ENCODE measurements around the gene NBPF12.
"Not testable (repeated sequence)": the region's sequence is repeated elsewhere in the genome, so short reads cannot be mapped to it uniquely, and the experiment has no call there.

NBPF12 gene

DNA sequence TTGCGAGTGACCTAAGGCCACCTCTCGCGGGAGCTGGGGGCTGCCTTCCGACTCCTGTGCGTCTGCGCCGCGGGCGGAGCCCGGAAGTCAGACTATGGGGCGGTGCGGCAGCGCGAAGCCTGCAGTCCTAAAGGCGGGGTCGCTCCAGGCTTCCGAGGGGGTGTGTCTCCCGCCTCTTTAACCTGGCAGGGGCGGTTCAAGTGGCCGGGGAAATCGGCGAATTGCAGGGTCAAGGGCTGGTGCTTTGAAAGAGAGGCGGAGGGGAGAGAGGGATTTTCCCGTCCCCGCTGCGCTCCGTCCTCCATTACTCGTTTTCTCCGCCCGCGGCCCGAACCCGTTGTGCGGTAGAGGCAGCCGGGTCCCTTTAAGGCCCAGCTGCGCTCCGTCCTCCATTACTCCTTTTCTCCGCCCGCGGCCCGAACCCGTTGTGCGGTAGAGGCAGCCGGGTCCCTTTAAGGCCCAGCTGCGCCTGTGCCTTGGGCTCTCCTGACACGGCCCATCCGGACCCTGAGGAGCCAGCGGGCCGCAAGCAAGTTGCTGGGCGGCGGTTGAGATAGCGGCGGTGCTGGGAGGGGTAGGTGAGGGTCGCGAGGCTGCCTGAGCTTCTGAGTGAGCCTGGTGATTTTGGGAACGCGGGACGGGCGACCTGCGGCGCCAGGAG is at the start of gene NBPF12:
NBPF12 (plus strand) TSS at position 83 of the 661 bp plus-strand sequence. CDS start 21,820 bp downstream, outside the sequence.
- not testable (repeated sequence) for H3K79me2 ChIP-seq; H3K9me3 ChIP-seq (ENCODE audit: control insufficient read depth, low read length); H3K9ac ChIP-seq; H3K36me3 ChIP-seq (ENCODE audit: control insufficient read depth, insufficient read depth, low read length); H3K27me3 ChIP-seq (ENCODE audit: control insufficient read depth, insufficient read depth, low read length); H3K4me1 ChIP-seq
- peak within 1 kb of the TSS; percentile 75 for H3K27ac ChIP-seq
- peak within 1 kb of the TSS; percentile 63 for H3K4me3 ChIP-seq (ENCODE audit: low read depth, low read length)
- H3K4me2 ChIP-seq (ENCODE audit: low read length): peak within 1 kb of the TSS; percentile 51
- H2AFZ ChIP-seq: peak within 1 kb of the TSS; percentile 71

- H3K4me2 ChIP-seq (ENCODE audit: low read length); H3K27ac ChIP-seq; H3K4me3 ChIP-seq (ENCODE audit: low read depth, low read length); H3K4me1 ChIP-seq; H3K9me3 ChIP-seq (ENCODE audit: control insufficient read depth, low read length); H2AFZ ChIP-seq; H3K27me3 ChIP-seq (ENCODE audit: control insufficient read depth, insufficient read depth, low read length); H3K36me3 ChIP-seq (ENCODE audit: control insufficient read depth, insufficient read depth, low read length); H3K9ac ChIP-seq; H3K79me2 ChIP-seq: not testable (repeated sequence)
Observed at GRCh38 chr1:146891355-146891754, 46.8 kb upstream of the NBPF12 start.

DNA sequence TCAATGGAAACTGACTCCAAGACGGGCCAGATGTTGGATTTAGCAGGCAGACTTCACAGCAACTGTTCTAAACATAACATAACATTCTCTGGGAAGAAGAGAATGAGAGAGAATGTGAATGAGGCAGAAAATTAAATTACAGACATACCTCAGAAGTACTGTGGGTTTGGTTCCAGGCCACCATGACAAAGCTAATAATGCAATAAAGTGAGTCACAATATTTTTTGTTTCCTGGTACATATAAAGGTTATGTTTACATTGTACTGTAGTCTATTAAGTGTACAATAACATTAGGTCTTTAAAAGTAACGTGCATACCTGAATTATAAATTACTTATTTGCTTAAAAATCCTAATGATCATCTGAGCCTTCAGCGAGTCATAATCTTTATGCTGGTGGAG is 45.8 kb upstream of the NBPF12 start:
- not testable (repeated sequence) for H2AFZ ChIP-seq; H3K4me1 ChIP-seq; H3K27ac ChIP-seq; H3K4me3 ChIP-seq (ENCODE audit: low read depth, low read length); H3K27me3 ChIP-seq (ENCODE audit: control insufficient read depth, insufficient read depth, low read length); H3K79me2 ChIP-seq; H3K9me3 ChIP-seq (ENCODE audit: control insufficient read depth, low read length); H3K36me3 ChIP-seq (ENCODE audit: control insufficient read depth, insufficient read depth, low read length); H3K9ac ChIP-seq; H3K4me2 ChIP-seq (ENCODE audit: low read length)

DNA sequence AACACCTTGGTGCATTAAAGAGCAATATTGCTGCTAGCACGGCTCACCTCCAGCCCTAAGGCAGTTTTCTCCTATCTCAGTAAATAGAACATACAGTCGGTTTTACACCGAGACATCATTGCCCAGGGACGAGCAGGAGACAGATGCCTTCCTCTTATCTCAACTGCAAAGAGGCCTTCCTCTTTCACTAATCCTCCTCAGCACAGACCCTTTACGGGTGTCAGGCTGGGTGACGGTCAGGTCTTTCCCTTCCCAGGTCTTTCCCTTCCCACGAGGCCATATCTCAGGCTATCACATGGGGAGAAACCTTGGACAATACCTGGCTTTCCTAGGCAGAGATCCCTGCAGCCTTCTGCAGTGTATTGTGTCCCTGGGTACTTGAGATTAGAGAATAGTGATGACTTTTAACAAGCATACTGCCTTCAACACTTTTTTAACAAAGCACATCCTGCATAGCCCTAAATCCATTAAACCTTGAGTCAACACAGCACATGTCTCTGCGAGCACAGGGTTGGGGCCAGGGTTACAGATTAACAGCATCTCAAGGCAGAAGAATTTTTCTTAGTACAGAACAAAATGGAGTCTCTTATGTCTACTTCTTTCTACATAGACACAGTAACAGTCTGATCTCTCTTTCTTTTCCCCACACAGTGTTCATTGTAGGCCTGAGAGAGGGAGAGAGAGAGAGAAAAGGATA is 30.4 kb upstream of the NBPF12 start:
- H3K36me3 ChIP-seq (ENCODE audit: control insufficient read depth, insufficient read depth, low read length); H3K9me3 ChIP-seq (ENCODE audit: control insufficient read depth, low read length); H3K27ac ChIP-seq; H2AFZ ChIP-seq; H3K4me2 ChIP-seq (ENCODE audit: low read length); H3K4me1 ChIP-seq; H3K9ac ChIP-seq; H3K4me3 ChIP-seq (ENCODE audit: low read depth, low read length); H3K27me3 ChIP-seq (ENCODE audit: control insufficient read depth, insufficient read depth, low read length); H3K79me2 ChIP-seq: not testable (repeated sequence)

DNA sequence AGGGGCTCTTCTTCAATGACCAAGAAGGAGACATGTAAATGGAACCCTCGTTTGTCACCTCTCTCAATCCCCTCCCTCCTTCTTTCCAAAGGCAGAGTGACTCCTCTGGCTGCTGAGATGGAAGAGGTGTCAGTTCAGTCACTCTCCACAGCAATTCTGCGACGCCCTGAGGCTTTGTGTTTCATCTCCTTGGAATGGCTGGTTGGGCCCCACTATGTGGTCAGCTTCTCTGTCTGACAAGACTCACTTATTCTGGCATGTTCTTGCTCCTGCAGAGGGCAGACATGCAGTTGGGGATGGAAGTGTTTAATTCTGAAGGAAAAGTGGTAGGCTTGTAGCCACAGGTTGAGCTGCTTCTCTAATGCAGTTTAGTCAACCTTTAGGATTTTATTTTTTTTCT is 25.1 kb upstream of the NBPF12 start:
- H3K27ac ChIP-seq; H3K4me2 ChIP-seq (ENCODE audit: low read length); H3K27me3 ChIP-seq (ENCODE audit: control insufficient read depth, insufficient read depth, low read length); H3K79me2 ChIP-seq; H3K9me3 ChIP-seq (ENCODE audit: control insufficient read depth, low read length); H2AFZ ChIP-seq; H3K36me3 ChIP-seq (ENCODE audit: control insufficient read depth, insufficient read depth, low read length); H3K4me3 ChIP-seq (ENCODE audit: low read depth, low read length); H3K9ac ChIP-seq; H3K4me1 ChIP-seq: not testable (repeated sequence)

GRCh38 chr1:146920811-146921210 is 17.3 kb upstream of the NBPF12 start:
- H3K4me2 ChIP-seq (ENCODE audit: low read length); H3K36me3 ChIP-seq (ENCODE audit: control insufficient read depth, insufficient read depth, low read length); H3K79me2 ChIP-seq; H2AFZ ChIP-seq; H3K27me3 ChIP-seq (ENCODE audit: control insufficient read depth, insufficient read depth, low read length); H3K4me3 ChIP-seq (ENCODE audit: low read depth, low read length); H3K27ac ChIP-seq; H3K4me1 ChIP-seq; H3K9me3 ChIP-seq (ENCODE audit: control insufficient read depth, low read length); H3K9ac ChIP-seq: not testable (repeated sequence)

DNA sequence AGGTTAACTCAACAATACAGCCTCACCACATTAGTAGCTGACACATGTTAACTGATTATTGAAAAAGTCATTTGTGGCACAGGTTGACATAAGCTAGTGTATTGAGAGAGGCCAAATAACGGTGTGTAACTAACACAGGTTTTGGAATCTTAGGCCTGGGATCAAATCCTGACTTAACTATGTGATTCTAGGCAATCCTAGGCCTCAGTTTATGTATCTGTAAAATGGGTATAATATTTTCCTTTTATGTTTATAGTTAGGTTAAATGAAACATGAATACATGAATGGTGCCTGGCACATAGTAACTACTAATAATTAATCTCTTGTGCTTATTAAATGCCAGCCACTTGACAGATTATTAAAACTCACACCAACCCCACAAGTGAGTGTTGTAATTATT is 15.5 kb upstream of the NBPF12 start:
- H2AFZ ChIP-seq, H3K4me1 ChIP-seq: not testable (repeated sequence)

DNA sequence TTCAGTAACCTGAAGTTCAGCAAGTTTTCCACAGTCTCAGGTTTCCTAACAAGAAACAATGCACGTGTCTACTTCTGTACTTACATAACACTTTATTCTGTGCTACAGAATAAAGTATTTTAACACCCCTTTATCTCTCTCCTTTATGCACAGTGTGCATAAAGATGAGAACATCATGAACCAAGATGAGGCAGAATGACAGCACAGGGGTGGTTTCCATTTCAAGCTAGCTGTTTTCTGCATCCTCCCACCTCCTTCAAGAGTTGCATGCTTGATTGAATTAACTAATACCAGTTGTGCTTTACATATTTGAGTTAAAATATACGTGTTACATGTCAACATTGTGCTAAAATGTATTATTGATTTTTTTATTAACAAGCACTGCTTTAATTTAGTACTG is 14.0 kb upstream of the NBPF12 start:
- not testable (repeated sequence) for H3K79me2 ChIP-seq; H3K4me1 ChIP-seq; H3K36me3 ChIP-seq (ENCODE audit: control insufficient read depth, insufficient read depth, low read length); H3K4me3 ChIP-seq (ENCODE audit: low read depth, low read length); H3K9me3 ChIP-seq (ENCODE audit: control insufficient read depth, low read length); H3K4me2 ChIP-seq (ENCODE audit: low read length); H3K27ac ChIP-seq; H2AFZ ChIP-seq; H3K27me3 ChIP-seq (ENCODE audit: control insufficient read depth, insufficient read depth, low read length); H3K9ac ChIP-seq

More for the DNA sequence above, 15.5 kb upstream of the NBPF12 start:
- not testable (repeated sequence) for H3K79me2 ChIP-seq; H3K9me3 ChIP-seq (ENCODE audit: control insufficient read depth, low read length); H3K4me2 ChIP-seq (ENCODE audit: low read length); H3K27ac ChIP-seq; H3K4me3 ChIP-seq (ENCODE audit: low read depth, low read length); H3K27me3 ChIP-seq (ENCODE audit: control insufficient read depth, insufficient read depth, low read length); H3K9ac ChIP-seq; H3K36me3 ChIP-seq (ENCODE audit: control insufficient read depth, insufficient read depth, low read length)

DNA sequence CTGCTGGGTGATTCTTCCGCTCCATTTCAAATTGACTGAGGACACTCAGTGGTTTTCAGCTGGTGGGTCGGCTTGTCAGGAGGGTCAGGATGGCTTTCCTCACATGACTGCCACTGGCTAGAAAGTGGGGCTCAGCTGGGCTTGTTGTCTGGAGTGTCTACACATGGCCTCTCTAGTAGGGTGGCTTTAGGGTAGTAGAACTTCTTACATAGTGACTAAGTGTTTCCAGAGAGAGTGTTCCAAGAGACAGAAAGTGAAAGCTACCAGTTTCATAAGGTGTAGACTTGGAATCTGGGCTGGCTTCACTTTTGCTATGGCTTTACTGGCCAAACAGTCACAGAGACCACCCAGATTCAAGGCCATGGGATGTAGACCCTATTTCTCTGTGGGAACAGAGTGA is 11.7 kb upstream of the NBPF12 start:
- H3K9ac ChIP-seq; H3K4me3 ChIP-seq (ENCODE audit: low read depth, low read length); H3K9me3 ChIP-seq (ENCODE audit: control insufficient read depth, low read length); H3K79me2 ChIP-seq; H3K4me2 ChIP-seq (ENCODE audit: low read length); H3K27ac ChIP-seq; H3K36me3 ChIP-seq (ENCODE audit: control insufficient read depth, insufficient read depth, low read length); H2AFZ ChIP-seq; H3K4me1 ChIP-seq; H3K27me3 ChIP-seq (ENCODE audit: control insufficient read depth, insufficient read depth, low read length): not testable (repeated sequence)

- H3K27ac ChIP-seq; H3K9me3 ChIP-seq (ENCODE audit: control insufficient read depth, low read length); H3K4me3 ChIP-seq (ENCODE audit: low read depth, low read length); H3K9ac ChIP-seq; H3K4me2 ChIP-seq (ENCODE audit: low read length); H3K27me3 ChIP-seq (ENCODE audit: control insufficient read depth, insufficient read depth, low read length); H3K79me2 ChIP-seq; H3K4me1 ChIP-seq; H2AFZ ChIP-seq; H3K36me3 ChIP-seq (ENCODE audit: control insufficient read depth, insufficient read depth, low read length): not testable (repeated sequence)
Observed at GRCh38 chr1:146930225-146930624, 7.9 kb upstream of the NBPF12 start.

DNA sequence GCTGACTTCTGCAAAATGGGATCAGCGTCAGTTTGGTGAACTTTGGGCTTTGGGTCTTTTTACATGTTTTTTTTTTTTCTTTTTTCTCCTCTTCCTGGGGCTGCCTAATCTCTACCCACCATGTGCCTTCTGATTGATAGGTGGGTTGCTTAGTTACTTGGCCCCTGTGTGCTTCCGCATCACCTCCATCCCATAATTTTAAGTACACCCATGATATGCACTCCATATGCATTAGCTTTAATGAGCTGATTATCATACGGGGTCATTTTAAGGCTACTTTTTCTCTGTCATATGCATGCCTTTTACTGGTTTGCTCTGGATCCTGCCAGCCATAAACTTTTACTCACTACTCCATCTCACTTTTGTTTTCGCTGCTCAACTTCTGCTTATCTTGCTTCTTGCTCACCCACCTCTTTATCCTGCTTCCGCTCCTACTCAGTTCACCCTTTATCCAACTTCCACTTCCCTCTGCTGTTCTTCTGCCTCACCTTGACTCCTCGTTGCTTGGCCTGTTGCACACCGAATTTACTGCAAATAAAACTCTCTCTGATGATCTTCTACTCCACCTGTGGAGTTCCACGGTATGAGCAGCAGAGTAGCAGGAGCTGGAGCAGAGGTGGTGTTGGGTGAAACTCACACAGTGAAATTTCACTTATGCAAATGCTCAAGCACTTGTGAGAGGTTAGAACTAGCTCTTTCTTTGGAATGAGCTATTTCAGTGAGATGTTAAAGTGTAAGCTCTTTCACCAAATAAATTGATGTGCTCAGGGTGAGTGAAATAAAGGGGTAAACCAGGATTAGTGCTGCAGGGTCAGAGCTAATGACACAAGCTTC is 3.5 kb upstream of the NBPF12 start:
- not testable (repeated sequence) for H3K4me3 ChIP-seq (ENCODE audit: low read depth, low read length); H3K4me2 ChIP-seq (ENCODE audit: low read length); H3K9ac ChIP-seq; H3K4me1 ChIP-seq; H3K9me3 ChIP-seq (ENCODE audit: control insufficient read depth, low read length); H3K36me3 ChIP-seq (ENCODE audit: control insufficient read depth, insufficient read depth, low read length); H3K79me2 ChIP-seq; H3K27me3 ChIP-seq (ENCODE audit: control insufficient read depth, insufficient read depth, low read length); H3K27ac ChIP-seq; H2AFZ ChIP-seq

Measured in parathyroid adenoma (tissue), 2 donors.